Activated CD4-positive, CD25-positive, alpha-beta regulatory T cell treated with anti-CD3 and anti-CD28 coated beads, Interleukin-2, amount 50 U/mL, for 24 hours (primary cell): ENCODE results near the gene KLHL12.

Source experiments
- ATAC-seq, 2 donors: fragments of 150-1000 bp; cut with Tn5 transposase; one replicate each; pipeline ENCODE4 v1.10.0; 2021; ENCODE audit warnings: mild to moderate bottlenecking in 1 of 2, moderate library complexity in 1 of 2

KLHL12 gene

DNA sequence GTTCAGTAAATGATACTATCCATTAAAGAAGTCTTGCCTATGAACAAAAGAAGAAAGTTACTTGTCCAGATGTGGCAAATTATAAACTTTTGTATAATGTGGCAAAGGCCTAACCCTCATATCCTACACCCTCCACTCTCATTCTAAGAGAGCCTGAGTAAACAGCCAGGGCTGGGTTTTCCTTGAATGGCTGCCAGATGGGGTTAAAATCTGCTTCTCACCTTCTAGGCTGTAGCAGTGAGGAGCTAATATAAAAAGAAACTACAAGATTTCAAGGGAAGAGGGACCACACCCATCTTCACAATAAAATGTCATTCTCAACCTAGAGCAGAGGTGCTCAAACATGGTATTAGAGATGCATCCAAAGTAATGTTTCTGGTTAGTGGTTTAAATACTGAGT, 47.0 kb downstream of the KLHL12 start:
- no peak for ATAC-seq

DNA sequence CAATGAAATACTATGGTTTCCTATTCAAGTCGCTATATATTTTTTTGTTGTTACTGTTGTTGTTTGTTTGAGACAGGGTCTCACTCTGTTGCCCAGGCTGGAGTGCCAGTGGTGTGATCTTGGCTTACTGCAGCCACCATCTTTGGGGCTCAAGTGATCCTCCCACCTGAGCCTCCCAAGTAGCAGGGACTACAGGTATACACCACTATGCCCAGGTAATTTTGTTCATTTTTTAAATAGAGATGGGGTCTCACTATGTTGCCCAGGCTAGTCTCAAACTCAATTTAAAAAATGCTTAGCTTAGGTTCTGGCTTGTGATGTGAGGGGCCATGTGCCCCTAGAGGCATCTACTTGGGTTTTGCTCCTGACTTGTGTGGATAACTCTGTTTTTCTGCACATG, 47.9 kb downstream of the KLHL12 start:
- ATAC-seq, result no peak

DNA sequence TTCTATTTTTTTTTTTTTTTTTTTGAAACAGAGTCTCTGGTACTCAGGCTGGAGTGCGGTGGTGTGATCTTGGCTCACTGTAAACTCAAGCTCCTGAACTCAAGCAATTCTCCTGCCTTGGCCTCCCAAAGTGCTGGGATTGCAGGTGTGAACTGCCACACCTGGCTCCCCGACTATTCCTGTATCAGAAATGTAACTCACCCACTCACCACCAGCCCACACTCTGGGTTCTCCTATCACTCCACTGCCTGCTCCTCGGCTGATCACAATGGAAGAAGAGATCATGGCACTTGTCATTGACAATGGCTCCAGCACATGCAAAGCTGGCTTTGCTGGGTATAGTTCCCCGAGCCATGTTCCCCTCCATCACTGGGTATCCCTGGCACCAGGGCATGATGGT, 54.0 kb downstream of the KLHL12 start:
- ATAC-seq, result no peak

DNA sequence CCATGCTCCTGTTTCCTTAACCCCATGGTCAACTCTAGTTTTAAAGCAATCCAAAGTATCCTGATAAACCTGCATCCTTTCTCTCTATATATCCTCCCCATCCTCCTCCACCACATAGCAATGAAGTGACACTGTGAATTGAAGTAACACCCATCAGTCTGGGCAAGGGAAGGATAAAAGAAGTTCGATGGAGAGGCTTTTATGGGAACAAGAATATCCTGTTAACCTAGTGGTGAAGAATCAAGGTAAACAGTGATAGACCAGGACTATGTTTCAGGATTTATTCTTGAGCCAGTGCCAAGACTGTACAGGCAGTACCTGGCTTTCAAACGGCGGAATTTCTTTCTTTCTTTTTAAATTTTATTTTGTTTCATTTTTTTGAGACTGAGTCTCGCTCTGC, 55.7 kb downstream of the KLHL12 start:
- ATAC-seq, result no peak

DNA sequence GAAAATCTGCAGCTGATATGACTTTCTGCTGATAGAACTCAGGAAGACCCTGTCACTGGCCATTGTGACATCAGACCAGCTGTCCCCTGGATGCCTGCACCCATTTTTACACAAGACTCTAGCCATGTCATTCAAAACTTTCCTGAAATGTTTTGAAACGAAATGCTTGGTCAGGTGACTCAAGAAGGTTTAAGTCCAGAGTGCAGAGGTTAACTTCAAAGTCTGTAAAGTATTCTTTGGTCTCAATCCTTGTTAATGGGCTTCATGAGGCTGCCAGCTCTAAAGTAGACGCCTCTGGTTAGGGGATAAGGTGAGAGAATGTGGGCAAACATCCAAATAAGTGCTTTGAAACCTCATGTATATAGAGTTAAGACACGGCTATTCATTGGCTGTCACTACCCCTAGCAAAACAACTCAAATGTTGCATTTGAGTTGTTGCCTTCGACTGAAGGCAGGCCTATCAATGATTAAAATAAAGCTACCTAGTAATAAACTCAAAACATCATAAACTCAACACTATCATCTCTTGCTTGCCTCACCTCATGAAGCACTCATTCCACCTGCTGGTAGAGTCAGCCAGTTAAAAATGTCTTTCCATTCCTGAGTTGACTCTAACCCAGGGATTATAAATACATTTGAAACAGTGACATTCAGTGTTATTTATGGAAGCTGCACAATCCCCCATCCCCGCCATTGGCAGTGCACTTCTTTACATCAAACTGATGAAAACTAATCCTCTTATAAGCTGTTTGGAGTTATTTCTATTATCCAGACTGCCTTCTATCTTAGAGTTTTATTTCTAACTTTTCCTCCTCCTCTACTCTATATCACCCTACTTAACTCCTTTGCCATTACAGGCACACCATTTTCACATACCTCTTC, 64.1 kb downstream of the KLHL12 start:
- no peak for ATAC-seq

DNA sequence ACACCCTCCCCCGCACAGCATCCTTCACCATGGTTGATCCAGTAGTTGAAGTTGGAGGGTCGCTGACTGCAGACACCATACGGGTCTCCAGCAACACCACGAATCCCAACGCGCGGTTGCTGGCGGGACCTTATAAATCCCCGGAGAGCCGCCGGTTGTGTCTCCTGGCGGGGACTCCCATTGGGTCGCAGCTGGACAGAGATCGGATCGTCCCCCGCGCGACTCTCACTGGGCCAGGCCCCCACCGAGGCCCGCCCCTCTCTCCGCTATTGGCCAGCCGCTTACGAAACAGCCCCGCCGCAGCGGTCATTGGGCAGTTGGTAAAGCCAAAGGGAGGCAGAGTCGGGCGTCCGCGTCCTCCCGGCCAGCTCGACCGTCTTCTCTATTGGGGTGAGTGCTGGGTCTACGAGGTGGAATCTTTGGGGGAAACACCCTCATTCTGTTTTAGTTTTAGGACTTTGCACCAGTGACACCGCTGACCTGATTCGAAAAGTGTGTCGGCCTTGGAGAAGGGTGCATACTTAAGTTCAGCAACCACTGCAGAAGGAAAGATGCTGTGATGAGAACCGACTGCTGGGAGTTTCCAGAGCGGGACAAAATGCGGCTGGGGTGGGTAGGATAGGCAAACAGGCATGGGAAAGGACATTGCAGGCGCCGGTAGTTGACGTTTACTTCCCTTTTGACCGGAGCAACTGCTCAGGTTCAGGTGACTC, 65.5 kb downstream of the KLHL12 start:
- peak; percentile 64 to 71 for ATAC-seq

DNA sequence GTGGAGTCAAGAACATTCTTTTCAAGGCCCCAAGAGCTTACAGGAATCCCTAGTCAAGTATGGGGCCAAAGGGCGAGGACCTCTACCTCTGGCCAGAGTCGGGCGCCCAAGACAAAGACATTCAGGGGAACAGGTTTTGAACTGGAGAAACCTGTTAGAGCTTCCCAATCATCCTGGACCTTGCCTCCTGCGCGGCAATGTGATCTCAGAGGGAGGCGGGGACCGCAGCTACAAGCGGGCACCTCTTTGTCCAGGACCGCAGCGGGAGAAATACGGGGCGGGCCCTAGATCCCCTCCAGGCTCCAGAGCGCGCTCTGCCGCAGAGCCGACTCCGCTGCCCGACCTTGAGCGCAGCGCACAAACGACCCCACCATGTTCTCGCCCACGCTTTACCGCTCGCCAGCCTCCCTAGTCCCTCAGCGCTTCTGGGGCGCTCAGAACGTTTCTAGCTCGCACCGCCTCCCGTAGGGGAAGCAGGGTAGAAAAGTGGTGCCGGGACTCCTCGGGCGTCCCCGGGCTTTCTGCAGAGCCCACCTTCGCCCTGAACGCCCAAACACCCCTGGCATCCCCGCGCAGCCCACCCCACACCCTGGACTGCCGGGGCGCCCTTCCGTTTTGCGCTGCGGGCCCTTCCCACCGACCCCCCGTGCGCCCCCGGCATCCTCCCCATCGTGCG, 66.2 kb downstream of the KLHL12 start:
- peak; percentile 28 to 37 for ATAC-seq

DNA sequence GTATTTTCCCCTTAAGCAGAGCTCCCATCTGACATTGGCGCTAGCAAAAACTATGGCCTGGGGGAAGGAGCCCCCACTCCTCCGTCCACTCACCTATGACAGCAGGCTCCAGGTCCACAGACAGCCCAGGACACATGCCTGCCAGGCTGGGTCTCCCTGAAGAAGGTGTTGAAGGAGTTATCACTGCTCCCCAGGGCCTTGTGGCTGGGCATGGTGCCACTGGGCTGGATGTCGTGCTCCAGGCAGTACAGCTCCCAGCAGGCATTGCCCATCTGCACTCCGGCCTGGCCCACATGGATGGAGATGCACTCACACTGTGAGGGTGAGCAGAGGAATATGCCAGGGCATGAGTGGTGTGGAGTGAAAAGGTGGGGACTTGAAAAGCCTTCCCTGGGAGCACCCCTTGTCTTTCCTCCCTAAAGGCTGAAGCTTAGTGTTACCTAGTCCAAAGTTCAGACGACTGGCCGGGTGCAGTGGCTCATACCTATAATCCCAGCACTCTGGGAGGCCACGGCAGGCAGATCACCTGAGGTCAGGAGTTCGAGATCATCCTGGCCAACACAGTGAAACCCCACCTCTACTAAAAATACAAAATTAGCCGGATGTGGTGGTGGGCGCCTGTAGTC, 68.1 kb downstream of the KLHL12 start:
- no peak for ATAC-seq

DNA sequence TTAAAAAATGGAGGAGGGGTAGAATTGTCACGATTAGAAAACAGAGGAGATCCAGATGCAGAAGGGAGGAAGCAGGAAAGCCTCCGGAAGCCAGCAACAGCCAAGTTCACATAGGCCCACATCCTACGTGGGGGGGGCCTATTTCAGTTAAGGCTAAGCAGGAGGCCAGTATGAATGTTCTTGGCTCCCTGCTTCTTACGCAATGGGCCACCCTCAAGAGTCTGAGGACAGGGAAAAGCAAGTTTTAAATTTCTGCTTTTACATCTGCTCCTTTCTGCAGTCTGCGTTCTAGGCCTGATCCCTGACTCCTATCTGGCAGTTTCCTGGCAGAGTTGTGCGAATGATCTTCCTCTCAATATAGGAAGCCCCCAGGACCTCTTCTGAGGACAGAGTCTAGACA, 68.7 kb downstream of the KLHL12 start:
- ATAC-seq, result no peak

DNA sequence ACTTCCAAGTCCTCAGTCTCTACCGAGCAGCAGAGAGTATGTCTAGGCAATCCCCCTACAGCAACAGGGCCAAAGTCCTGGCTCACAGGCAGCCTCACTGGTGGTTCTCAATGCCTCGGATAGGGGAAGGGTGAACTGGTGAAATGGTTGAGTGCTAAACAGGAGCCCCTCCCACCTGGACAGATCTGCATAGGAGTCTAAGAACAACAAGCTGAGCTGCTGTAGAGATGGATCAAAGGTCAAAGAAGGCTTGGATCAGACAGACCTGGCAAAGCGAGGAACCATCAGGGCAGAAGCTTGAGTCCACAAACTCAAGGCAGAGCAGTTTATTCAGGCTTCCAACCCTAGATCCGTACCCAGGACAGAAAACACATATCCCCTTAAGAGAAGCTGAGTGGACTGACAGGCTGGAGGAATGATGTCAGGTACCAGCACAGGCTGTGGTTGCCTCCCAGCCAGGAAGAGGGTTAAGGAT, 69.9 kb downstream of the KLHL12 start:
- no peak for ATAC-seq

DNA sequence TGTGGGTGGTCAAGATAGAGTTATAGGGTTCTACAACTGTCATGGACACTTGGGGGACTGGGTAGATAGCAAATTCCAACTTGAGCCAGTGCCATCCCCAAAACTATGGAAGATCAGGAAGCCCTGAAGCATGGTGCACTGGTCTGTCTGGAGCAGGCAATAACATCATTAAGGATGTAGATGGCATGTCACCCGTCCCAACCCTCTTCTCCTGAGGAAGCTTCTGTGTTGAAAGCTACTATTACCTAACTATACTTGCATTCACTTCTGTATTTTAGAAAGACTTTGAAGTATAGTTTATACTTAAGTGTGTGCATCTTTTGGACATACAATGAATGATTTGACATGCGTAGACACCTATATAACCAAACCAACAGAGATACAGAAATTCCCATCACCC, 71.0 kb downstream of the KLHL12 start:
- ATAC-seq, result no peak

DNA sequence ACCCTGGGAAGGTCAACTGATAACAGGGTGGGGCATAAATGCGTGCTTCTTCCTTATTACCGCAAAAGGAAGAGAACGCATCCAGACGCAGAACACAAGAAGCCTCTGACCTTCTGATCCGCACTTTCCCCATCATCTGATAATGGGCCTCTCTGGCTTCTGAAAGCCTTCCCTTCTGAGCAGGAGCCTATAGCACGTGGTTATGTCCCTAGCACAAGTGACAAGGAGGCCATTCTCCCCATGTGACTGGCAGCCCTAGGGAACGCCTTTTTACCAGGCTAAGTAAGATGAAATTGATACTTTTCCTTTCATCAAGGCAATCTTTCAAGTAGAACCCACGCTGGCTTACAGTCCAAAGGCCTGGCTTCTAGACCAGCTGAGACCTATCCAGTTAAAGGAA, 72.2 kb downstream of the KLHL12 start:
- ATAC-seq, result no peak

DNA sequence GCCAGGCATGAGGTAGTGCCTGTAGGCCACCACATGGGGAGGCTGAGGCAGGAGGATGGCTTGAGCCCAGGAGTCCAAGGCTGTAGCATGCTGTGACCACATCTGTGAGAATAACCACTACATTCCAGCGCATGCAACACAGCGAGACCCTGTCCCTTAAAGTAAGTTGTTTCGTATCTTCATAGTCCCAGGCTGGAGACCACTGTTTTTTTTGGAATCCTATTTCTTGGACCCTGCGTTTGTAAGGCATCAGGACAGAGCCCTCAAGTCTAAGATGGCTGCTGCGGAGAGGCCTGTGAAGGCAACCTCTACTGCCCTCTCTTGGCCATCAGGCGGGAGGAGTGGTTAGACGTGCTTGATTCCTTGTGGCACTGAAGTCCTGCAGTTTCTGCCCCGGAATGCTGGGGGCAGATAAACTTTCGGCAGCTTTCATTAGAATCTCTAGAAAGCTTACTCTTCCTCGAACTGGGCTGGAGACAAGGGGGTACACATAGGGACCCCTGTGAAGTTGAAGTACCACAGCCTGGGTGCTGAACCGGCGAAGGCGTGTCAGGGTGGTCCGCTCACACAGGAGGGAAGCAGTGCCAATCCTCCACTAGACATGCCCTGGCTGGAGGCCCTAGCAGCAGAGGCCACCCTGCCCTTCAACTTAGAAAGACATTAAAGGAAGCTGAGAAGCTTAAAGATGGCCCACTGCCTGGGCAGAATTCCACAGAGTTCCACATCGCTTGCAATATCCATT, 74.7 kb downstream of the KLHL12 start:
- peak in 1 of 2 donors; percentile 45 for ATAC-seq

DNA sequence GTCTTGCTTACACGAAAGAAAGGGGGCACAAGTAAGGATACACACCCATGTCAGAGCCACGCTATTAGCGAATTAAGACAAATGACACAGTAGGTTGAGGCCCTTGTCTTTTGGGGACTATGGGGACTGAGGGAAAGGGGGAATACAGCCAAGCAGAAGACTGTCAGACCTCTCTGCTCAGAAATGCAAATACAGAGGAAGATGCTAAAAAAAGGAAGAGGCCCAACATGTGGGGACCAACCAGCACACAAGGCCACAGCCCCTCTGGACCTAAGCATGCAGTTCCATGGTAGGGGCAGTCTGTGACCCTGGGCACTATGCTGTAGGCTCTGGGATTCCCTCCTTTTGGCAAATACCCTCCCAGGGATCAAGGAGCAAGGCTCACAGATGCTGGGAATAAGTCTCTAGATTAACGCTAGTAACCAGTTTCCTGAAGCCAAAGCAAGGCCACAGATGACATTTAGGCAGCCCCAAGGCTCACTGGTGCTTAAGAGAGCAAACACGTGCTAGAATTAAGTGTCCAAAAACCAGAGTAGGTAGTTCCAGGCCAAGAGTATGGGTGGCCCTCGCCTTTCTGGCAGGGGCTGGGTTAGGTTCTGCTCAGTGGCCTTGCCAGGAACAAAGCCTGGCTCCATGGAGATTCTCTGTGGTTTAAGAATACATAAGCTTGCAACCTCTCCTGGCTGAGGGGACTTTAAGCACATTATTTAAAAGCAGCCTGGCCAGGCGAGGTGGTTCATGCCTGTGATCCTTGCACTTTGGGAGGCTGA, 76.3 kb downstream of the KLHL12 start:
- ATAC-seq, result no peak

DNA sequence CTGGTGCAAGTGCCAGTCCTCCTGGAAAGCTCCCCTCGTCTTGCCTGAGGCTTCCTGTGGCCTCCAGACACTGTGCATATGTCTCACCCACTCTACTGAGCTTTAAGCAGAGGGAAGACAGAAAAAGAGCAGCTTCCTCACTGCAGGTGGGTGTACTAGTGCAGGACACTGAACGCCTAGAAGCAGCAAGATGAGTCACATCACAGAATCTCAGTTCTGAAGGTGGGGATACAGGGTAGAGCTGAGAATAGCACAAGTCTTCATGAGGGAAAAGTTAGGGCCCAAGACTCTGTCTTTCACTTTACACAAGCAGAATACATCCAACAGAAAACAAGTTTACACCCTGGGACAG, 78.9 kb downstream of the KLHL12 start:
- ATAC-seq, result no peak

DNA sequence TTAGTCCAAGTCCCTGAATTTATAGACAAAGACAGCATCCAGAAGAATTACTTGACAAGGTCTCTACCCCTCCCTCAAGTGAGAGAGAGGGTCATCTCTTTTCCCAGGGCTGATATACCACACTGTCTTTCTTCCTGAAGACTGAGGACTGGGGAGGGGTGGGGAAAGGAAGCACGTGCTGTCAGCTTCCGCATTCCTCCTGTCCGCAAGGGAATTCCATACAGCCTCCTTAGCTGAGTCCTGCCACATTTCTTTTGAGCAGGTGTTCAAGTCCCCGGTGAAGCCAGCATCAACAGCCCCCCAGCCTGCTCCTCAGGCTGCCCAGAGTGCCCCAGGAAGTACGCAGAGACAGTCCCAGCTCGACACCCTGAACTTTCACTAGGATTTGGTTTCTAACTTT, 82.1 kb downstream of the KLHL12 start:
- no peak for ATAC-seq

DNA sequence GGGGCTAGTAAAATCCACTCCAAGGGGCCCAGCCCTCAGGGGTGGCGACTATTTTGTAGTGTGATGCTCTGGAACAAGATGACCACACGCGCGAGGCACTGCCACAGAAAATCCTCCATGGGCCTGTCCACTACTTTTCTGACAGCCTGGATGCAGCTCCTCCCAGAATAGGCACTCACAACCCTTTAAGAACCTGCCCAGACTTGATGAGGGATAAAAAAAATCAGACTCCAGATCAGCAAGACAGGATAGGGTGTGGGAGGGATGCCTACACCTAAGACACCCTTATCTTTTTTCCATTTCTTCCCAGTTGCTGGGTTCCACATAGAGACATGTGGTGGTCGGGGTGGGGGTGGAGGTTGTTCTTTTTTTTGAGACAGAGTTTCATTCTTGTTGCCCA, 82.8 kb downstream of the KLHL12 start:
- ATAC-seq, result no peak

DNA sequence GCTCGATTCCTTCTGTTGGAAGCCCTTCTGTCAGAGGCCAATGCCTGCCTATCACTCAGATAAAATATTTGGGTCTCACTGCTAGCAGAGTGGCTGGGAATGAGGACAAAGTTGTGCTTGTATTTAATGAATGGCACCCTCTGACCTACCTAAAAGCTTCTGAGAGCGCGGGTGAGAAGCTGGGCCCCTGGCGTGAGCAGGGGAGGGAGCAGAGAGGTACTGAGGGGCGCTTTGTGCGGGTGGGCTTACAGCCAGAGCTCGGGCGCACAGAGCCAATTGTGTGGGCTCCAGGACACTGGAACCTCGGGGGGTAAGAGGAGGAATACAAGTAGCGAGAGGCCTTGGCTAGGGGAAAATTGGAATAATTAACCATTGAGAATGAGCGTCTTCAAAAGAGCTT, 84.0 kb downstream of the KLHL12 start:
- ATAC-seq, result no peak
